Gastrocnemius medialis (tissue), 4 donors: ENCODE measurements around the gene LRRC75B.

ENCODE experiments used
- POLR2A ChIP-seq, 2 donors: fragments of 450-650 bp; IDR thresholded peaks; one replicate each; pipeline ENCODE4 v1.6.1; 2017; ENCODE audit warnings: antibody characterized with exemption in 2 of 2, mild to moderate bottlenecking in 2 of 2, moderate library complexity in 2 of 2
- TF ChIP-seq, protein P1 (sequence below), 5 experiments: fragments of 450-650 bp in 3 of 5; fragments of 200-600 bp in 2 of 5; sonication (generic) in 2 of 5; IDR thresholded peaks in 4 of 5; conservative IDR thresholded peaks in 1 of 5; 1 replicate in 4 of 5; 2 replicates in 1 of 5; pipeline ENCODE4 v1.5.1; 2016 to 2019; ENCODE audit warnings: antibody characterized with exemption in 5 of 5, mild to moderate bottlenecking in 3 of 5, moderate library complexity in 3 of 5

- TF ChIP-seq, protein P1, sequence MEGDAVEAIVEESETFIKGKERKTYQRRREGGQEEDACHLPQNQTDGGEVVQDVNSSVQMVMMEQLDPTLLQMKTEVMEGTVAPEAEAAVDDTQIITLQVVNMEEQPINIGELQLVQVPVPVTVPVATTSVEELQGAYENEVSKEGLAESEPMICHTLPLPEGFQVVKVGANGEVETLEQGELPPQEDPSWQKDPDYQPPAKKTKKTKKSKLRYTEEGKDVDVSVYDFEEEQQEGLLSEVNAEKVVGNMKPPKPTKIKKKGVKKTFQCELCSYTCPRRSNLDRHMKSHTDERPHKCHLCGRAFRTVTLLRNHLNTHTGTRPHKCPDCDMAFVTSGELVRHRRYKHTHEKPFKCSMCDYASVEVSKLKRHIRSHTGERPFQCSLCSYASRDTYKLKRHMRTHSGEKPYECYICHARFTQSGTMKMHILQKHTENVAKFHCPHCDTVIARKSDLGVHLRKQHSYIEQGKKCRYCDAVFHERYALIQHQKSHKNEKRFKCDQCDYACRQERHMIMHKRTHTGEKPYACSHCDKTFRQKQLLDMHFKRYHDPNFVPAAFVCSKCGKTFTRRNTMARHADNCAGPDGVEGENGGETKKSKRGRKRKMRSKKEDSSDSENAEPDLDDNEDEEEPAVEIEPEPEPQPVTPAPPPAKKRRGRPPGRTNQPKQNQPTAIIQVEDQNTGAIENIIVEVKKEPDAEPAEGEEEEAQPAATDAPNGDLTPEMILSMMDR (IDR thresholded peaks at IDR 0.05 in 4 of 5, conservative IDR thresholded peaks at IDR 0.05 in 1 of 5), result peak in 4 of 5 experiments; percentile 27 to 58 (median 33)
- no peak for TF ChIP-seq POLR2A (IDR thresholded peaks at IDR 0.05)
These were observed 50.2 kb downstream of the LRRC75B start for GRCh38 chr22:24542641-24543040.
